Measurements from ENCODE around the gene AGAP1. TPM values are rescaled to one million over a fixed set of nuclear protein-coding genes. Genes with fewer than 3 reads are reported as not detected.

The AGAP1 gene
- total RNA-seq, 1 experiment from 2014 or later = 25.8 TPM

GRCh38 chr2:235749121-235749770, 255.4 kb downstream of the AGAP1 start:
- no peak overlapping the region for H4K8ac ChIP-seq (replicated peaks; ENCODE audit: insufficient read length, low read depth, low read length)
- no peaks in the 10 kb centered on the region for H3K27me3 ChIP-seq (ENCODE audit: insufficient read depth, low read length)
- no peak overlapping the region for H3K23ac ChIP-seq (ENCODE audit: insufficient read length, low read depth, low read length)
- Mint-ChIP-seq H3K9me3 (no peaks in the 10 kb centered on the region), H3K27me3 (ENCODE audit: low read depth) (no peaks in the 10 kb centered on the region; the same call in 1 of the 2 replicates), H3K36me3 (ENCODE audit: insufficient read depth in 1 of 3, low read depth in 3 of 3) (peaks cover 14 to 30% (median 29%) of the 10 kb centered on the region in 3 experiments), H3K27ac (no peak overlapping the region), H3K4me3 (no peak overlapping the region), H3K4me1 (peaks cover 30 to 35% of the 10 kb centered on the region in 2 experiments)
- no peak overlapping the region for H2BK120ac ChIP-seq (ENCODE audit: low read depth, low read length, poor library complexity, severe bottlenecking)
- H3K56ac ChIP-seq (ENCODE audit: insufficient read length, low read depth, low read length) = no peak overlapping the region
- H3T11ph ChIP-seq (ENCODE audit: low read length) = no peak overlapping the region
- no peak overlapping the region for H2BK5ac ChIP-seq (ENCODE audit: insufficient read length, low read length)
- TF ChIP-seq, protein P1, sequence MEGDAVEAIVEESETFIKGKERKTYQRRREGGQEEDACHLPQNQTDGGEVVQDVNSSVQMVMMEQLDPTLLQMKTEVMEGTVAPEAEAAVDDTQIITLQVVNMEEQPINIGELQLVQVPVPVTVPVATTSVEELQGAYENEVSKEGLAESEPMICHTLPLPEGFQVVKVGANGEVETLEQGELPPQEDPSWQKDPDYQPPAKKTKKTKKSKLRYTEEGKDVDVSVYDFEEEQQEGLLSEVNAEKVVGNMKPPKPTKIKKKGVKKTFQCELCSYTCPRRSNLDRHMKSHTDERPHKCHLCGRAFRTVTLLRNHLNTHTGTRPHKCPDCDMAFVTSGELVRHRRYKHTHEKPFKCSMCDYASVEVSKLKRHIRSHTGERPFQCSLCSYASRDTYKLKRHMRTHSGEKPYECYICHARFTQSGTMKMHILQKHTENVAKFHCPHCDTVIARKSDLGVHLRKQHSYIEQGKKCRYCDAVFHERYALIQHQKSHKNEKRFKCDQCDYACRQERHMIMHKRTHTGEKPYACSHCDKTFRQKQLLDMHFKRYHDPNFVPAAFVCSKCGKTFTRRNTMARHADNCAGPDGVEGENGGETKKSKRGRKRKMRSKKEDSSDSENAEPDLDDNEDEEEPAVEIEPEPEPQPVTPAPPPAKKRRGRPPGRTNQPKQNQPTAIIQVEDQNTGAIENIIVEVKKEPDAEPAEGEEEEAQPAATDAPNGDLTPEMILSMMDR (conservative IDR thresholded peaks at IDR 0.05) = no peak
- H4K20me1 ChIP-seq (ENCODE audit: control insufficient read depth, insufficient read depth, insufficient read length) = no peaks in the 10 kb centered on the region
- no peak overlapping the region for H3K14ac ChIP-seq (ENCODE audit: insufficient read depth, low read length)
- H3K23me2 ChIP-seq (ENCODE audit: insufficient read length, low read depth, low read length, poor library complexity, severe bottlenecking) = no peaks in the 10 kb centered on the region
- H3K4me2 ChIP-seq (ENCODE audit: insufficient read depth, insufficient read length, low read length) = no peak overlapping the region
- H2BK15ac ChIP-seq (ENCODE audit: low read depth, low read length) = no peak overlapping the region
- H3K79me1 ChIP-seq (ENCODE audit: insufficient read depth, low read depth, low read length, poor library complexity, severe bottlenecking) = no peaks in the 10 kb centered on the region
- H4K91ac ChIP-seq (ENCODE audit: insufficient read length, low read depth, low read length) = no peak overlapping the region
- H2AK5ac ChIP-seq (ENCODE audit: insufficient read length, low read length) = no peak overlapping the region
- no peak overlapping the region for H2BK12ac ChIP-seq (ENCODE audit: insufficient read length, low read depth, low read length)
- no peak overlapping the region for H2AFZ ChIP-seq (ENCODE audit: low read length)
- no peak overlapping the region for H4K5ac ChIP-seq (ENCODE audit: insufficient read length, low read depth, low read length)
- no peak overlapping the region for H3K9ac ChIP-seq (ENCODE audit: extremely low read depth, insufficient read length, low read length)
- no peaks in the 10 kb centered on the region for H3K79me2 ChIP-seq (ENCODE audit: insufficient read depth, low read length)
- no peak for DNase-seq
- no peaks in the 10 kb centered on the region for H3K9me3 ChIP-seq (ENCODE audit: control insufficient read depth, low read depth, low read length)
- H3K4me1 ChIP-seq (ENCODE audit: insufficient read depth, low read length) = no peaks in the 10 kb centered on the region
- H3K4ac ChIP-seq (ENCODE audit: low read depth, low read length) = no peak overlapping the region
- H2BK20ac ChIP-seq (ENCODE audit: low read depth, low read length, poor library complexity, severe bottlenecking) = no peak overlapping the region
- no peak overlapping the region for H3K18ac ChIP-seq (ENCODE audit: insufficient read length, low read depth, low read length)
- H3K27ac ChIP-seq (ENCODE audit: insufficient read length, low read depth, low read length) = no peak overlapping the region
- WGBS (ENCODE audit: extremely low coverage, insufficient read length, low lambda C conversion rate) = no CpG with 5 or more reads among the region's 10 CpGs

All from H9 (cell line).